ENCODE measurements around the gene ABLIM2. TPM values are rescaled to one million over a fixed set of nuclear protein-coding genes. Genes with fewer than 3 reads are reported as not detected.

The ABLIM2 gene
- total RNA-seq, 3 donors from 2014 or later (not counting 1 experiment from before 2014, with no cell fraction given), result 0.71 to 2.8 (median 1.3) TPM

GRCh38 chr4:8156617-8157016 lies 2.0 kb downstream of the ABLIM2 start:
- no peak for TF ChIP-seq CTCF (IDR thresholded peaks at IDR 0.05)
- intact Hi-C loops (cut with micrococcal nuclease), result no loop called here
- Mint-ChIP-seq H3K27me3 (ENCODE audit: low read depth in 2 of 2) (peaks cover 0 to 14% of the 10 kb centered on the region in 2 donors), H3K27ac (no peak overlapping the region), H3K9me3 (no peaks in the 10 kb centered on the region), H3K4me3 (no peak overlapping the region), H3K36me3 (no peaks in the 10 kb centered on the region), H3K4me1 (peaks cover 15 to 19% of the 10 kb centered on the region in 2 donors)
- H3K4me3 ChIP-seq (ENCODE audit: low read length), result no peak overlapping the region
- H3K4me1 ChIP-seq (ENCODE audit: control insufficient read depth, insufficient read depth, low read length), result peaks cover 24% of the 10 kb centered on the region
- H3K9me3 ChIP-seq (ENCODE audit: control insufficient read depth, insufficient read depth, low read length), result no peaks in the 10 kb centered on the region
- peaks cover 12% of the 10 kb centered on the region for H3K27me3 ChIP-seq (ENCODE audit: control insufficient read depth, insufficient read depth, low read length)
- WGBS (ENCODE audit: insufficient coverage), result 91% methylated on average over 8 of the region's 8 CpGs
- ATAC-seq (no peak), DNase-seq (no peak)
- H3K27ac ChIP-seq (ENCODE audit: low read length), result no peak overlapping the region
- no peaks in the 10 kb centered on the region for H3K36me3 ChIP-seq (ENCODE audit: control insufficient read depth, insufficient read depth, low read length)

- Histone ChIP-seq H3K27ac (ENCODE audit: low read length) (no peak overlapping the region), H3K4me1 (ENCODE audit: control insufficient read depth, insufficient read depth, low read length) (peaks cover 24% of the 10 kb centered on the region), H3K27me3 (ENCODE audit: control insufficient read depth, insufficient read depth, low read length) (peaks cover 12% of the 10 kb centered on the region), H3K4me3 (ENCODE audit: low read length) (no peak overlapping the region), H3K36me3 (ENCODE audit: control insufficient read depth, insufficient read depth, low read length) (no peaks in the 10 kb centered on the region), H3K9me3 (ENCODE audit: control insufficient read depth, insufficient read depth, low read length) (no peaks in the 10 kb centered on the region)
- TF ChIP-seq CTCF (IDR thresholded peaks at IDR 0.05), result no peak
- Mint-ChIP-seq H3K4me1 (peaks cover 15 to 19% of the 10 kb centered on the region in 2 donors), H3K27ac (no peak overlapping the region), H3K4me3 (no peak overlapping the region), H3K36me3 (no peaks in the 10 kb centered on the region), H3K27me3 (ENCODE audit: low read depth in 2 of 2) (peaks cover 0 to 14% of the 10 kb centered on the region in 2 donors), H3K9me3 (no peaks in the 10 kb centered on the region)
- peak in 1 of 2 donors; percentile 21 for DNase-seq
- 91% methylated on average over 14 of the region's 14 CpGs for WGBS (ENCODE audit: insufficient coverage)
- no peak for ATAC-seq
- intact Hi-C loops (cut with micrococcal nuclease), result no loop called here
Measured at GRCh38 chr4:8155660-8156421, 2.8 kb downstream of the ABLIM2 start.

- Mint-ChIP-seq H3K4me3 (no peak overlapping the region), H3K27me3 (ENCODE audit: low read depth in 2 of 2) (peaks cover 0 to 14% of the 10 kb centered on the region in 2 donors), H3K4me1 (peaks cover 14 to 19% of the 10 kb centered on the region in 2 donors), H3K36me3 (no peaks in the 10 kb centered on the region), H3K27ac (no peak overlapping the region), H3K9me3 (no peaks in the 10 kb centered on the region)
- WGBS (ENCODE audit: insufficient coverage), result 79% methylated on average over 6 of the region's 6 CpGs
- Histone ChIP-seq H3K4me1 (ENCODE audit: control insufficient read depth, insufficient read depth, low read length) (peaks cover 22% of the 10 kb centered on the region), H3K27me3 (ENCODE audit: control insufficient read depth, insufficient read depth, low read length) (peaks cover 12% of the 10 kb centered on the region), H3K27ac (ENCODE audit: low read length) (no peak overlapping the region), H3K4me3 (ENCODE audit: low read length) (no peak overlapping the region), H3K36me3 (ENCODE audit: control insufficient read depth, insufficient read depth, low read length) (no peaks in the 10 kb centered on the region), H3K9me3 (ENCODE audit: control insufficient read depth, insufficient read depth, low read length) (no peaks in the 10 kb centered on the region)
- intact Hi-C loops (cut with micrococcal nuclease), result no loop called here
- no peak for ATAC-seq
- DNase-seq, result no peak
- TF ChIP-seq CTCF (IDR thresholded peaks at IDR 0.05), result no peak
Measured at GRCh38 chr4:8155048-8155447, 3.6 kb downstream of the ABLIM2 start.
